H1 (cell line): ENCODE data around the gene TXNDC2.

Experiments
- CEBPB ChIP-seq: IDR thresholded peaks from 2 replicates; pipeline ENCODE4 v1.6.1; 2012; ENCODE audit warnings: low read depth, low read length
- CHD2 ChIP-seq: IDR thresholded peaks from 2 replicates; pipeline ENCODE4 v1.6.1; 2012; ENCODE audit warnings: low read length, improper control_type of control experiment
- EP300 ChIP-seq, 2 experiments: IDR thresholded peaks; 1 replicate in 1 of 2; 2 replicates in 1 of 2; pipeline ENCODE4 v1.6.1; 2011 to 2012; ENCODE audit warnings: low read depth in 2 of 2, low read length in 2 of 2, mild to moderate bottlenecking in 2 of 2, borderline replicate concordance in 1 of 2, inconsistent platforms in 1 of 2, moderate library complexity in 1 of 2
- KDM1A ChIP-seq: fragments of 200-600, 300-600 bp; sonication (generic); IDR thresholded peaks from 2 replicates; pipeline ENCODE4 v1.7.1; 2016; ENCODE audit warnings: mild to moderate bottlenecking, low read length, borderline replicate concordance
- POLR2A ChIP-seq, 2 experiments: IDR thresholded peaks; 1 replicate in 1 of 2; 2 replicates in 1 of 2; pipeline ENCODE4 v1.6.1; 2011; ENCODE audit warnings: low read depth in 2 of 2, low read length in 2 of 2, mild to moderate bottlenecking in 2 of 2; ENCODE audit errors: control extremely low read depth in 1 of 2
- RBBP5 ChIP-seq: IDR thresholded peaks from 2 replicates; pipeline ENCODE4 v1.7.1; 2012; ENCODE audit warnings: low read depth, mild to moderate bottlenecking, inconsistent platforms, low read length, moderate library complexity, borderline replicate concordance
- RXRA ChIP-seq: IDR thresholded peaks from 2 replicates; pipeline ENCODE4 v1.6.1; 2011; ENCODE audit warnings: low read depth, mild to moderate bottlenecking, low read length, moderate library complexity; ENCODE audit not compliant: insufficient read depth
- SUZ12 ChIP-seq: fragments of 200-600 bp; sonication (generic); IDR thresholded peaks from 2 replicates; pipeline ENCODE4 v1.6.1; 2012; ENCODE audit warnings: mild to moderate bottlenecking, inconsistent platforms, low read length, moderate library complexity, mixed read lengths
- YY1 ChIP-seq: IDR thresholded peaks from 2 replicates; pipeline ENCODE4 v1.6.1; 2011; ENCODE audit warnings: low read depth, mild to moderate bottlenecking, low read length
- TF ChIP-seq, protein P1 (sequence below): IDR thresholded peaks from 2 replicates; pipeline ENCODE4 v1.6.1; 2011; ENCODE audit warnings: low read depth, mild to moderate bottlenecking, low read length; ENCODE audit not compliant: insufficient read depth
- TF ChIP-seq, protein P2 (sequence below), 3 experiments: IDR thresholded peaks; 1 replicate in 2 of 3; 2 replicates in 1 of 3; pipeline versions ENCODE4 v1.5.1 to v1.6.1; 2011; ENCODE audit warnings: low read length in 3 of 3, mild to moderate bottlenecking in 3 of 3, inconsistent platforms in 2 of 3, low read depth in 1 of 3, moderate library complexity in 1 of 3; ENCODE audit not compliant: insufficient read depth in 1 of 3; ENCODE audit errors: control extremely low read depth in 1 of 3

DNA sequence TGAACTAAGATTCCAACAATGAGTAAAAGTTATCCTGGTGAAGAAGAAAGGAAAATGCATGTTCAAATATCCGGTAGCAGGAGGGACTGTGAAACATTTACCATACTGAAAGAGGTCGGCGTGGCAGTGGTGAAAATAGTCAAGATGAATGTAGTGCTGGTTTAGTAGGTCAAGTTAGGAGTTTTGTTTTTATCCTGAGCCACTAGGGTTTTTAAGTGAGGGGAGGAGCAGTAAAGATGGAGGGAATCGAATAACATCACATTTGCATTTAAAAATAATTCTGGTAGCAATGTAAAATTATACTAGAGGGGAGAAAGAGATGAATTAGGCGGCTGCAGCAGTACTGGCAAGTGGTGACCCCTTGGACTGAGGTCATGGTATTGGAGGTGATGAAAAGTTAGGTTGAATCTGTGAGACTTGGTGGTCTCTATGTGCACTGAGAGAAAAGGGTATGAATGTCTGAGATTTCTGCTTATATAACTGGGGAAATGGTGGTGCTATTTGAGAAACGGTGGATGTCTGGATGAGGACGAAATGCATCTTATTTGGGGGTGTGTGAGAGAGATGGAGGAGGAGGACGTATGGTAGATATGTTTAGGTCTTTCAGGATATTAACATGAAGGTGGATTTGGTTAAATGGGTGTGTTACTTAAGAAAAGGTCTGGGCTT, 33.9 kb downstream of the TXNDC2 start:
- TF ChIP-seq YY1 (no peak), SUZ12 (no peak), CEBPB (no peak), EP300 (IDR thresholded peaks at IDR 0.05; ENCODE audit: borderline replicate concordance in 1 of 2, low read depth in 2 of 2, low read length in 2 of 2) (no peak), RXRA (no peak), POLR2A (IDR thresholded peaks at IDR 0.05; ENCODE audit: control extremely low read depth in 1 of 2, low read depth in 2 of 2, low read length in 2 of 2) (no peak), KDM1A (no peak), CHD2 (no peak), RBBP5 (no peak)
- TF ChIP-seq, protein P1, sequence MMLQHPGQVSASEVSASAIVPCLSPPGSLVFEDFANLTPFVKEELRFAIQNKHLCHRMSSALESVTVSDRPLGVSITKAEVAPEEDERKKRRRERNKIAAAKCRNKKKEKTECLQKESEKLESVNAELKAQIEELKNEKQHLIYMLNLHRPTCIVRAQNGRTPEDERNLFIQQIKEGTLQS = no peak
- TF ChIP-seq, protein P2, sequence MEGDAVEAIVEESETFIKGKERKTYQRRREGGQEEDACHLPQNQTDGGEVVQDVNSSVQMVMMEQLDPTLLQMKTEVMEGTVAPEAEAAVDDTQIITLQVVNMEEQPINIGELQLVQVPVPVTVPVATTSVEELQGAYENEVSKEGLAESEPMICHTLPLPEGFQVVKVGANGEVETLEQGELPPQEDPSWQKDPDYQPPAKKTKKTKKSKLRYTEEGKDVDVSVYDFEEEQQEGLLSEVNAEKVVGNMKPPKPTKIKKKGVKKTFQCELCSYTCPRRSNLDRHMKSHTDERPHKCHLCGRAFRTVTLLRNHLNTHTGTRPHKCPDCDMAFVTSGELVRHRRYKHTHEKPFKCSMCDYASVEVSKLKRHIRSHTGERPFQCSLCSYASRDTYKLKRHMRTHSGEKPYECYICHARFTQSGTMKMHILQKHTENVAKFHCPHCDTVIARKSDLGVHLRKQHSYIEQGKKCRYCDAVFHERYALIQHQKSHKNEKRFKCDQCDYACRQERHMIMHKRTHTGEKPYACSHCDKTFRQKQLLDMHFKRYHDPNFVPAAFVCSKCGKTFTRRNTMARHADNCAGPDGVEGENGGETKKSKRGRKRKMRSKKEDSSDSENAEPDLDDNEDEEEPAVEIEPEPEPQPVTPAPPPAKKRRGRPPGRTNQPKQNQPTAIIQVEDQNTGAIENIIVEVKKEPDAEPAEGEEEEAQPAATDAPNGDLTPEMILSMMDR (IDR thresholded peaks at IDR 0.05; ENCODE audit: control extremely low read depth in 1 of 3, insufficient read depth in 1 of 3, low read depth in 1 of 3, low read length in 3 of 3) = no peak
